SK-N-SH (cell line): ENCODE data around the gene PAFAH1B1. TPM values are rescaled to one million over a fixed set of nuclear protein-coding genes. Genes with fewer than 3 reads are reported as not detected.

ENCODE experiments used
- CTCF ChIA-PET: fragments of 300-600, 350-600 bp; formaldehyde crosslinking; extraction: SDS; loops from one replicate; lab custom pipeline; 2021; lab: Yijun Ruan, JAX
- POLR2A ChIA-PET: fragments of 350-600 bp; sonication (Branson Sonifier 250); formaldehyde crosslinking; extraction: SDS; loops from one replicate; lab custom pipeline; 2020; ENCODE audit warnings: antibody characterized with exemption, inconsistent platforms; lab: Yijun Ruan, JAX
- DNase-seq: peaks from one replicate; pipeline ENCODE4 v3.0.0; 2012
- H2AFZ ChIP-seq: fragments of 200-600 bp; sonication (generic); 2 replicates; pipeline ENCODE4 v1.8.1; 2016; ENCODE audit warnings: antibody characterized with exemption, mild to moderate bottlenecking, low read depth
- H3F3A ChIP-seq: fragments of 200-600 bp; sonication (generic); replicated peaks from 2 replicates; pipeline ENCODE3; 2016; ENCODE audit warnings: antibody characterized with exemption, mild to moderate bottlenecking; ENCODE audit not compliant: insufficient read depth
- H3K27ac ChIP-seq, 2 experiments: fragments of 200-500 bp in 1 of 2; fragments of 200-600 bp in 1 of 2; sonication (Bioruptor generic) in 1 of 2; sonication (generic), shearing (Covaris generic) in 1 of 2; 2 replicates each; pipeline versions ENCODE4 v1.5.1 to v1.6.1; 2014 to 2016; ENCODE audit warnings: low read depth in 2 of 2, inconsistent platforms in 1 of 2, low read length in 1 of 2, mild to moderate bottlenecking in 1 of 2, mixed read lengths in 1 of 2
- H3K27me3 ChIP-seq: fragments of 200-600 bp; sonication (generic), shearing (Covaris generic); 2 replicates; pipeline ENCODE4 v1.6.1; 2016; ENCODE audit warnings: mixed run types; ENCODE audit not compliant: insufficient read depth
- H3K36me3 ChIP-seq, 2 experiments: fragments of 200-500 bp in 1 of 2; fragments of 200-600 bp in 1 of 2; sonication (Bioruptor generic) in 1 of 2; sonication (generic) in 1 of 2; replicated peaks in 1 of 2; 2 replicates each; pipeline versions ENCODE3 to v1.5.1; 2014 to 2016; ENCODE audit warnings: low read length in 1 of 2, mild to moderate bottlenecking in 1 of 2; ENCODE audit not compliant: insufficient read depth in 2 of 2, control insufficient read depth in 1 of 2
- H3K4me1 ChIP-seq, 2 experiments: fragments of 200-500 bp in 1 of 2; fragments of 200-600 bp in 1 of 2; sonication (Bioruptor generic) in 1 of 2; sonication (generic), shearing (Covaris generic) in 1 of 2; 2 replicates each; pipeline versions ENCODE4 v1.5.1 to v1.6.1; 2014 to 2016; ENCODE audit warnings: low read depth in 1 of 2, low read length in 1 of 2, mixed run types in 1 of 2; ENCODE audit not compliant: insufficient read depth in 2 of 2, control insufficient read depth in 1 of 2
- H3K4me2 ChIP-seq: fragments of 200-600 bp; sonication (generic), shearing (Covaris generic); 2 replicates; pipeline ENCODE4 v1.6.1; 2017; ENCODE audit warnings: mixed run types
- H3K4me3 ChIP-seq, 2 experiments: fragments of 200-500 bp in 1 of 2; fragments of 200-600 bp in 1 of 2; sonication (Bioruptor generic) in 1 of 2; sonication (generic), shearing (Covaris generic) in 1 of 2; 2 replicates each; pipeline versions ENCODE4 v1.5.1 to v1.8.1; 2014 to 2016; ENCODE audit warnings: low read depth in 2 of 2, inconsistent platforms in 1 of 2, low read length in 1 of 2, mild to moderate bottlenecking in 1 of 2, mixed read lengths in 1 of 2, moderate library complexity in 1 of 2
- H3K79me2 ChIP-seq: fragments of 200-600 bp; sonication (generic); 2 replicates; pipeline ENCODE4 v1.8.1; 2017; ENCODE audit warnings: mild to moderate bottlenecking; ENCODE audit not compliant: insufficient read depth
- H3K9ac ChIP-seq: fragments of 200-600 bp; sonication (generic); 2 replicates; pipeline ENCODE4 v1.6.1; 2017; ENCODE audit warnings: mixed run types
- H3K9me2 ChIP-seq: fragments of 200-600 bp; sonication (generic); 2 replicates; pipeline ENCODE4 v1.6.1; 2017; ENCODE audit warnings: mixed run types
- H3K9me3 ChIP-seq: fragments of 200-600 bp; sonication (generic); 2 replicates; pipeline ENCODE4 v1.6.1; 2017; ENCODE audit warnings: mixed run types, mild to moderate bottlenecking, moderate library complexity
- H4K20me1 ChIP-seq: fragments of 200-600 bp; sonication (generic); 2 replicates; pipeline ENCODE4 v1.6.1; 2017; ENCODE audit warnings: mild to moderate bottlenecking, mixed run types; ENCODE audit not compliant: insufficient read depth
- CTCF ChIP-seq: fragments of 200-600 bp; sonication (generic); IDR thresholded peaks from 2 replicates; pipeline ENCODE4 v1.6.1; 2017; ENCODE audit warnings: antibody characterized with exemption, mild to moderate bottlenecking, moderate library complexity
- ELF1 ChIP-seq: IDR thresholded peaks from 2 replicates; pipeline ENCODE4 v1.4.0; 2012
- EP300 ChIP-seq, 2 experiments: IDR thresholded peaks; 2 replicates each; pipeline versions ENCODE4 v1.4.0 to v1.6.1; 2012; ENCODE audit warnings: borderline replicate concordance in 1 of 2, low read depth in 1 of 2, low read length in 1 of 2
- FOXM1 ChIP-seq: IDR thresholded peaks from 2 replicates; pipeline ENCODE4 v1.4.0; 2012; ENCODE audit warnings: low read depth, mild to moderate bottlenecking
- GATA2 ChIP-seq: sonication (generic); formaldehyde crosslinking; IDR thresholded peaks from 2 replicates; pipeline ENCODE4 v1.5.0; 2020; ENCODE audit warnings: mild to moderate bottlenecking, missing genetic modification reagents
- JUND ChIP-seq: IDR thresholded peaks from 2 replicates; pipeline ENCODE4 v1.4.0; 2012
- MAX ChIP-seq: IDR thresholded peaks from 2 replicates; pipeline ENCODE4 v1.4.0; 2012; ENCODE audit warnings: low read depth
- MEF2A ChIP-seq: IDR thresholded peaks from 2 replicates; pipeline ENCODE4 v1.4.0; 2012; ENCODE audit warnings: low read depth, borderline replicate concordance
- RAD21 ChIP-seq: IDR thresholded peaks from 2 replicates; pipeline ENCODE4 v1.6.1; 2012; ENCODE audit warnings: mild to moderate bottlenecking, low read length
- REST ChIP-seq: IDR thresholded peaks from 2 replicates; pipeline ENCODE4 v1.6.1; 2012; ENCODE audit warnings: mild to moderate bottlenecking, low read depth, low read length, moderate library complexity
- RFX5 ChIP-seq: IDR thresholded peaks from 2 replicates; pipeline ENCODE4 v1.6.1; 2012; ENCODE audit warnings: mild to moderate bottlenecking, improper control_type of control experiment, low read length
- RXRA ChIP-seq: IDR thresholded peaks from 2 replicates; pipeline ENCODE4 v1.4.0; 2012; ENCODE audit warnings: low read depth, mild to moderate bottlenecking, borderline replicate concordance
- SMC3 ChIP-seq: IDR thresholded peaks from 2 replicates; pipeline ENCODE4 v1.6.1; 2012; ENCODE audit warnings: low read depth, low read length, improper control_type of control experiment
- USF1 ChIP-seq: IDR thresholded peaks from 2 replicates; pipeline ENCODE4 v1.4.0; 2012; ENCODE audit warnings: low read depth, borderline replicate concordance
- ZBTB33 ChIP-seq: IDR thresholded peaks from 2 replicates; pipeline ENCODE4 v1.4.0; 2012; ENCODE audit warnings: low read depth, borderline replicate concordance
- WGBS: methylation state at CpG from one replicate; pipeline ENCODE4 v1.1.6; 2017; ENCODE audit warnings: low lambda C conversion rate; 5-methylcytosine and 5-hydroxymethylcytosine counted together
- polyA plus RNA-seq, 3 experiments: library from polyadenylated mRNA; depleted of rRNA; stranded (reverse); fragments of >200 nt; gene quantifications; 2 replicates each; pipeline ENCODE4 v1.2.3, GENCODE V29; 2012

PAFAH1B1 gene
- polyA plus RNA-seq, 1 of the 3 experiments (the other 2 are of a cell fraction): 37.3 TPM

- Histone ChIP-seq H3K36me3 (peaks cover 0 to 6% of the 10 kb centered on the region in 2 experiments), H3K27ac (no peak overlapping the region; a peak in 1 of 4 replicates), H3K4me1 (peaks cover 9 to 44% of the 10 kb centered on the region in 2 experiments; a peak in 1 of 4 replicates), H3K9ac (no peak overlapping the region), H3K4me3 (no peak overlapping the region), H3K9me3 (no peaks in the 10 kb centered on the region), H3K27me3 (no peaks in the 10 kb centered on the region), H3K9me2 (no peaks in the 10 kb centered on the region), H3K79me2 (peaks cover 73% of the 10 kb centered on the region), H4K20me1 (peaks cover 66% of the 10 kb centered on the region), H3K4me2 (peak overlapping the region; percentile 98; the same call in 1 of the 2 replicates), H3F3A (no peaks in the 10 kb centered on the region), H2AFZ (no peak overlapping the region)
- CTCF ChIA-PET: interaction anchor here (0.6 to 2.7 kb wide), 2 partner anchors 12 to 33 kb away, joined by 3 to 12 read pairs; no protein-coding TSS in a partner anchor
- WGBS: 94% methylated on average over 21 of the region's 21 CpGs
- POLR2A ChIA-PET: no interaction called here
- TF ChIP-seq RFX5 (no peak), REST (no peak), FOXM1 (no peak), MEF2A (no peak), SMC3 (no peak), ELF1 (no peak), JUND (no peak), EP300 (IDR thresholded peaks at IDR 0.05; ENCODE audit: borderline replicate concordance in 1 of 2, low read depth in 1 of 2, low read length in 1 of 2) (no peak), RAD21 (no peak), GATA2 (no peak), RXRA (no peak), USF1 (no peak), MAX (no peak), CTCF (no peak), ZBTB33 (no peak)
- DNase-seq: no peak
Observed at GRCh38 chr17:2708585-2709182, 115.2 kb downstream of the PAFAH1B1 start.
